Measurements from ENCODE around the gene DZIP1L. TPM values are rescaled to one million over a fixed set of nuclear protein-coding genes. Genes with fewer than 3 reads are reported as not detected.

Gene DZIP1L
- total RNA-seq, 2 experiments from 2014 or later = not detected

GRCh38 chr3:138132239-138132638, 16.8 kb upstream of the DZIP1L start, which contains the start of gene A4GNT:
A4GNT (minus strand) TSS chr3:138132390; CDS start chr3:138131256, 1,134 bp downstream.
- ChIA-PET POLR2A (no interaction called here), CTCF (interaction anchor here (1.1 to 2.4 kb wide), 2 partner anchors 13 to 62 kb away, joined by 3 to 8 read pairs; no protein-coding TSS in a partner anchor)
- ATAC-seq (no peak), DNase-seq (no peak)
- Mint-ChIP-seq H3K36me3 (ENCODE audit: low read depth) (no peaks in the 10 kb centered on the region), H3K27me3 (peaks cover 6% of the 10 kb centered on the region), H3K9me3 (ENCODE audit: low read depth) (no peaks in the 10 kb centered on the region), H3K27ac (no peak within 1 kb of the TSS), H3K4me3 (no peak within 1 kb of the TSS), H3K4me1 (no peaks in the 10 kb centered on the region)
- intact Hi-C loops (cut with DNase I, micrococcal nuclease) = no loop called here

DNA sequence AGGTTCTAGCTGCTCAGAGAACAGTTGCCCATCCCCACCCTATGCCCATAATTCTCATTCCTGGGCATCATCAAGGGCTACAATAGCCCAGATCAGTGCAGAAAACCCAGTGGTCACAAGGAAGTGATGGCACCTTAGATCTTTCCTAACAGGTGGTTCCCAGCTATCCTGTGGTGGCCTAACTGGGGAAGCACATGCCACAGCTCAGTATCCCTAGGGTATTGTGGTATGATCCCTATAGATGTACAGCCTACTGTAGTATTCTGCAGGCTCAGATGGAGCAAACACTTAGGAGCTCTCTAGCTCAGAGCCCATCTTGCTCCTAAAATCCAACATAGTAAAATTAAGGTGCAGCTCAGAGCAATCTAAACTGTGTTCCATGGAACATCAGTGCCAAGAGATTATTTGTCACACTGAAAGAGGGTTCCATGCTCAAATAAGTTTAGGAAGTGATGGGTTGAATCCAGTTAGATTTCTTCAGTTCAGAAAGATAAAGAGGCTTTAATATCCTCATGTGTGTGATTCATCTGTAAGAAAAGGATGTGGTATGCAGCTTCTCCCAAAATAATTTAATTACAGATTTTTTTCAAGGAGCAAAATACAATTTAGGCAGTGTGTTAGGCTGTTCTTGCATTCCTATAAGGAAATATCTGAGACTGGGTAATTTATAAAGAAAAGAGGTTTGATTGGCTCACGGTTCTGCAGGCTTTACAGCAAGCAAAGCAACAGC, 12.4 kb upstream of the DZIP1L start:
- H3K4me1 Mint-ChIP-seq = no peaks in the 10 kb centered on the region
- H3K9me3 Mint-ChIP-seq (ENCODE audit: low read depth) = no peaks in the 10 kb centered on the region
- no peak overlapping the region for H3K4me3 Mint-ChIP-seq
- ChIA-PET POLR2A (no interaction called here), CTCF (interaction anchor here (0.7 to 1.8 kb wide), 5 partner anchors 8 to 54 kb away, joined by 3 to 6 read pairs (median 3); partner anchors contain the start of gene DZIP1L)
- intact Hi-C loops (cut with DNase I, micrococcal nuclease) = no loop called here
- H3K36me3 Mint-ChIP-seq (ENCODE audit: low read depth) = no peaks in the 10 kb centered on the region
- ATAC-seq (no peak), DNase-seq (no peak)
- H3K27ac Mint-ChIP-seq = no peak overlapping the region
- peaks cover 3% of the 10 kb centered on the region for H3K27me3 Mint-ChIP-seq

- CTCF ChIA-PET = interaction anchor here (0.6 kb wide), 1 partner anchor 586 kb away, joined by 3 read pairs; no protein-coding TSS in a partner anchor
- Mint-ChIP-seq H3K36me3 (ENCODE audit: low read depth) (no peaks in the 10 kb centered on the region), H3K27me3 (peaks cover 3% of the 10 kb centered on the region), H3K9me3 (ENCODE audit: low read depth) (no peaks in the 10 kb centered on the region), H3K27ac (no peak overlapping the region), H3K4me1 (no peaks in the 10 kb centered on the region), H3K4me3 (no peak overlapping the region)
- intact Hi-C loops (cut with DNase I, micrococcal nuclease) = no loop called here
- ATAC-seq (no peak), DNase-seq (no peak)
- POLR2A ChIA-PET = no interaction called here
Observed at GRCh38 chr3:138125548-138126221, 10.3 kb upstream of the DZIP1L start.

DNA sequence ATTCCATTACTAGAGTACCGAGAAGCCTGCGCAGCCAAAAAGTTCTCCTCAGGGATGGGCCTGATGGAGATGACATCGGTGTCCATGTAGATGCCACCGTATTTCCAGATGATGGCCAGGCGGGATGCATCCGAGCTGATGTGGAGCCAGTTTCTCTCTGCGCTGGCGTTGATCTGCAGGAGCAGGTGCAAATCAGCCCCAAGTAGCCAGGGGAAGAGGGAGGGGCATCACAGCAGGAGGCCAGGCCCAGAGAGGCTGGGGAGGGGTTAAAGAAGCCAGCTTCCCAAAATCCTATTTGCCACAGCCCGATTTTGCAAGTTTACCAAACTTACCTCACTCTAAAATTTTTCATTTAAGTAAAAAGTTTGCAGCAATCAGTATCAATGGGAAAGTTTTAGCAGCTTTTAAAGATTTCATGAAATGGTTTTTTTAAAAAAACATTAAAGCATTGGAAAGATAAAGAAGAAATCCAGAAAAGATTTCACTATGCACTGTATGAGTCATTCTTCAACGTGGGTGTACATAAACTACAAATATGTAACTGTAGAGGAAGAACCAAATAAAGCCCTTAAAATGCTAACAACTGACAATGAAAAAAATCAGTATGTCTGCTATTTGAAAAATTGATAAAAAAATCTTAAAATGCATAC, 9.4 kb upstream of the DZIP1L start:
- H3K27me3 Mint-ChIP-seq = peaks cover 5% of the 10 kb centered on the region

GRCh38 chr3:138124188-138124587, 8.8 kb upstream of the DZIP1L start:
- ATAC-seq (no peak), DNase-seq (no peak)
- H3K27ac Mint-ChIP-seq = no peak overlapping the region
- intact Hi-C loops (cut with DNase I, micrococcal nuclease) = no loop called here
- H3K4me3 Mint-ChIP-seq = no peak overlapping the region
- H3K36me3 Mint-ChIP-seq (ENCODE audit: low read depth) = no peaks in the 10 kb centered on the region
- CTCF ChIA-PET = interaction anchor here (0.8 to 0.9 kb wide), 2 partner anchors 23 to 468 kb away, joined by 3 read pairs; no protein-coding TSS in a partner anchor
- H3K9me3 Mint-ChIP-seq (ENCODE audit: low read depth) = no peaks in the 10 kb centered on the region
- POLR2A ChIA-PET = no interaction called here
- peaks cover 5% of the 10 kb centered on the region for H3K27me3 Mint-ChIP-seq
- H3K4me1 Mint-ChIP-seq = no peaks in the 10 kb centered on the region

More for the DNA sequence above, 9.4 kb upstream of the DZIP1L start:
- intact Hi-C loops (cut with DNase I, micrococcal nuclease) = no loop called here
- DNase-seq = no peak
- no peak for ATAC-seq
- no peaks in the 10 kb centered on the region for H3K36me3 Mint-ChIP-seq (ENCODE audit: low read depth)
- POLR2A ChIA-PET = no interaction called here
- H3K27ac Mint-ChIP-seq = no peak overlapping the region
- no peaks in the 10 kb centered on the region for H3K4me1 Mint-ChIP-seq
- CTCF ChIA-PET = interaction anchor here (0.8 to 0.9 kb wide), 2 partner anchors 23 to 467 kb away, joined by 3 read pairs; no protein-coding TSS in a partner anchor
- H3K4me3 Mint-ChIP-seq = no peak overlapping the region
- H3K9me3 Mint-ChIP-seq (ENCODE audit: low read depth) = no peaks in the 10 kb centered on the region

DNA sequence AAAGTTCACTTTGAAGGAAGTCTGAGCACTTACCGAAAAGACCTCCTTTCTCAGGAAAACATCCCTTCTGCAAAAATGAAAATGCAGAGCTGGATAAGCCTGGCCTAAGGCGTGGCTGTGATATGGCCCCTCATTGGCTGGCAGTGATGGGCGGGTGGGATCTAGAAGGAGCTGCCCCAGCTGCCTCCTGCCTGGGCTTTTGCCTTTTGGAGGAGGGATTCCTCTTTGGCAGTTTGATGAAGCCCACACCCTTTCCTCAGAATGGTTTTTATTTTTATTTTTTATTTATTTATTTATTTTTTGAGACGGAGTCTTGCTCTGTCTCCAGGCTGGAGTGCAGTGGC, 4.0 kb upstream of the DZIP1L start:
- no peak overlapping the region for H3K4me3 Mint-ChIP-seq
- ChIA-PET POLR2A (no interaction called here), CTCF (interaction anchor here (0.8 to 3.7 kb wide), 10 partner anchors 9 to 62 kb away, joined by 3 to 42 read pairs (median 4); partner anchors contain the start of gene A4GNT)
- no peaks in the 10 kb centered on the region for H3K9me3 Mint-ChIP-seq (ENCODE audit: low read depth)
- intact Hi-C loops (cut with DNase I, micrococcal nuclease) = loop anchor here (1.0 kb wide), 1 partner anchor 51 kb away; no protein-coding TSS in a partner anchor
- H3K4me1 Mint-ChIP-seq = peaks cover 4% of the 10 kb centered on the region
- H3K36me3 Mint-ChIP-seq (ENCODE audit: low read depth) = no peaks in the 10 kb centered on the region
- H3K27ac Mint-ChIP-seq = no peak overlapping the region
- no peak for ATAC-seq
- DNase-seq = no peak
- peaks cover 20% of the 10 kb centered on the region for H3K27me3 Mint-ChIP-seq

DNA sequence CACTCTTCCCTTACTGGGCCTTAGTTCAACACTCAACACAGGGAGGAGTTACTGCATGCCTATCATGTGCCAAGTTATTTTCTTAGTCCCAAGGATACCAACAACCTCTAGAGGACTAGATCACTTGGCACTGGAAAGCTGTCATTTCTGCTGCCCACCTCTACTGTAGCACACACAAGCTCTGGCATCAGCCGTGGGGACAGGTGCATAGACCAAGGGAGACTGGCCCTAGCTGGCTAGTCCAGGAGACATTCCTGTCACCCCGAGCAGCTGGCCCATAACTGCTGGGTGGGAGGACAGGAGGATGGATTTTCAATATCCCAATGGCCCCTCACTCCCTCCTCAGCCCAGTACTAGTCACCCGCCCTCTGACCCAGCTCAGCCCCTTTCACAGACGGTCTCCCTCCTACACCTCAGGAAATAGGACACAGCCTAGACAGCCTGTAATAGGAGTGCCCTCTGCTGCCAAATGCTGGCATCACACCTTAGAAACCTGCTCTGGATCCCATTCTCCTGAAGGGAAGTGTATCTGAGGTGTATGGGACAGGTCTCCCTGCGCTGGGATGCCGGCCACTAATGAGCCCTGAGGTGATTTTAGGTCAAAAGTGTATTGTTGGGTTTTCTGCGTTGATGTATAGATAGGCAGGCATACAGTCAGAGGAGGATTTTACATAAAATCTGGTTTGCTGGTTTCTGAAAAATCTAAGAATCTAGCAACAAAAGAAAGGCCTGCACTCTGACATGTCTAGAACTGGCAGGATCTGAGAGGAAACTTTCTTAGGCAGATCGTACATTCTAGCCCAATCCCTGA, 3.4 kb upstream of the DZIP1L start:
- POLR2A ChIA-PET = no interaction called here

DNA sequence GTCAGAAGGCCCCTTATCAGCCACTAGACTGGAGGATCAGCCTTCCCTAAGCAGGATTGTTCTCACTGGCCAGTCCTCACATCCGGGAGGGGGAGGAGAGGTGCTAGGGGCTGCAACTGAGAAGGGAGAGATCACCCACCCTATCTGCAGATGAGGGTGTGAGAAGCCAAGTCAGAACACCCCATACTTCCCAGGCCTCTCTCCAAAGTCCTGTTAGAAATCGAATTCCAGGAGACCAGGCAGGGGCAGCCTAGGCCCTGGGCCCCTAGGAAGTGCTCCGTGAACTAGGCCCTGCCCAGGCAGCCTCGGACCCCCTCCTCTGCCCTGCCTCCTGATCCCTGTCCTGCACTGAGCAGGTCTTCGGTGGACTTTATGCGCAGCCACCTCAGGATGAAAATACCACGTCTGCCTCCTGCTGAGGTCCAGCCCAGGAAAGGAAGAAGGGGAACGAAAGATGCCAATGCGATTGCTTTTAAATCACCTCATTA, 933 bp downstream of the DZIP1L start:
- Mint-ChIP-seq H3K9me3 (ENCODE audit: low read depth) (no peaks in the 10 kb centered on the region), H3K36me3 (ENCODE audit: low read depth) (no peaks in the 10 kb centered on the region), H3K4me3 (peak overlapping the region; percentile 69), H3K27me3 (peaks cover 30% of the 10 kb centered on the region), H3K27ac (no peak overlapping the region), H3K4me1 (peaks cover 4% of the 10 kb centered on the region)
- ChIA-PET POLR2A (no interaction called here), CTCF (interaction anchor here (1.3 kb wide), 1 partner anchor 219 kb away, joined by 3 read pairs; no protein-coding TSS in a partner anchor)
- DNase-seq (no peak), ATAC-seq (no peak)
- intact Hi-C loops (cut with DNase I, micrococcal nuclease) = no loop called here

More for the DNA sequence above, 3.4 kb upstream of the DZIP1L start:
- CTCF ChIA-PET = interaction anchor here (0.6 to 3.7 kb wide), 21 partner anchors 9 to 1803 kb away, joined by 3 to 42 read pairs (median 4); partner anchors contain the start of gene A4GNT
- ATAC-seq = peak; percentile 72
- peaks cover 4% of the 10 kb centered on the region for H3K4me1 Mint-ChIP-seq
- H3K4me3 Mint-ChIP-seq = no peak overlapping the region
- no peaks in the 10 kb centered on the region for H3K36me3 Mint-ChIP-seq (ENCODE audit: low read depth)
- H3K9me3 Mint-ChIP-seq (ENCODE audit: low read depth) = no peaks in the 10 kb centered on the region
- peaks cover 20% of the 10 kb centered on the region for H3K27me3 Mint-ChIP-seq
- DNase-seq = peak; percentile 77
- intact Hi-C loops (cut with DNase I, micrococcal nuclease) = loop anchor here (1.0 kb wide), 1 partner anchor 51 kb away; no protein-coding TSS in a partner anchor
- H3K27ac Mint-ChIP-seq = no peak overlapping the region

GRCh38 chr3:138113326-138113725, 2.1 kb downstream of the DZIP1L start:
- H3K27ac Mint-ChIP-seq = no peak overlapping the region
- H3K36me3 Mint-ChIP-seq (ENCODE audit: low read depth) = no peaks in the 10 kb centered on the region
- CTCF ChIA-PET = interaction anchor here (0.6 to 1.9 kb wide), 2 partner anchors 16 to 48 kb away, joined by 3 to 5 read pairs; no protein-coding TSS in a partner anchor

DNA sequence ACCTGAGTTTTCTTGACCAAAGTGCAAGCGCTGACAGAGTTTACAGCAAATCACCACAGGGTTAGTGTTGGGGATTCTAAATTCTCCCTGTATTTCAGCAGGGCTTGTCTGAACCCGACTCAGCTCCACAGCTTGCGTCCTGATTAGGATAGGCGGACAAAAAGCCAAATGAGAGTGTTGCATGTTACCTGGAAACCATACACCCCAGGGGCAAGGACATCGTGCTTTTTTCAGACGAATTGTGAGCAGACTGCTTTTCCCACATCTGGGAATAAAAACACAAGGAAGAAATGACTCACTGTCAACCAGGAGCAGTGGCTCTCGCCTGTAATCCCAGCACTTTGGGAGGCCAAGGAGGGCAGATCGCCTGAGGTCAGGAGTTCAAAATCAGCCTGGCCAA, 3.0 kb downstream of the DZIP1L start:
- ChIA-PET CTCF (interaction anchor here (0.7 to 1.9 kb wide), 4 partner anchors 20 to 47 kb away, joined by 3 to 5 read pairs (median 4); no protein-coding TSS in a partner anchor), POLR2A (no interaction called here)
- ATAC-seq (no peak), DNase-seq (no peak)
- intact Hi-C loops (cut with DNase I, micrococcal nuclease) = no loop called here
- Mint-ChIP-seq H3K4me3 (no peak overlapping the region), H3K27ac (no peak overlapping the region), H3K9me3 (ENCODE audit: low read depth) (no peaks in the 10 kb centered on the region), H3K27me3 (peaks cover 31% of the 10 kb centered on the region), H3K36me3 (ENCODE audit: low read depth) (no peaks in the 10 kb centered on the region), H3K4me1 (peaks cover 4% of the 10 kb centered on the region)

More at GRCh38 chr3:138113326-138113725, 2.1 kb downstream of the DZIP1L start:
- ATAC-seq (no peak), DNase-seq (no peak)
- Mint-ChIP-seq H3K4me3 (no peak overlapping the region), H3K9me3 (ENCODE audit: low read depth) (no peaks in the 10 kb centered on the region), H3K4me1 (peaks cover 4% of the 10 kb centered on the region), H3K27me3 (peaks cover 29% of the 10 kb centered on the region)
- POLR2A ChIA-PET = no interaction called here
- intact Hi-C loops (cut with DNase I, micrococcal nuclease) = no loop called here
